Gastrocnemius medialis (tissue), 4 donors: ENCODE results near the gene ZNF655. TPM values are rescaled to one million over a fixed set of nuclear protein-coding genes. Genes with fewer than 3 reads are reported as not detected.
A peak's percentile ranks its signal among the peaks of the same experiment; 100 is the strongest.

Source experiments
- ATAC-seq, 2 donors: fragments of 150-250 bp; one replicate each; pipeline ENCODE4 v1.9.1; 2016
- DNase-seq, 2 donors: peaks; one replicate each; pipeline ENCODE4 v3.0.0-alpha.2; 2019
- H3K27ac ChIP-seq, 4 donors: fragments of 200-600 bp; sonication (generic); 1 replicate in 1 of 4; 2 replicates in 3 of 4; pipeline ENCODE4 v1.5.1; 2016 to 2018; ENCODE audit warnings: mild to moderate bottlenecking in 2 of 4, moderate library complexity in 1 of 4
- H3K27me3 ChIP-seq, 3 donors: fragments of 200-600 bp; sonication (generic) in 2 of 3; 1 replicate in 1 of 3; 2 replicates in 2 of 3; pipeline versions ENCODE4 v1.5.1 to v1.6.0; 2016 to 2019; ENCODE audit warnings: mild to moderate bottlenecking in 1 of 3, moderate library complexity in 1 of 3
- H3K36me3 ChIP-seq, 2 donors: fragments of 200-600 bp; sonication (generic) in 1 of 2; one replicate each; pipeline ENCODE4 v1.5.1; 2017 to 2018
- H3K4me1 ChIP-seq, 2 donors: fragments of 200-600 bp; sonication (generic) in 1 of 2; one replicate each; pipeline ENCODE4 v1.5.1; 2016 to 2017; ENCODE audit warnings: mild to moderate bottlenecking in 2 of 2
- H3K4me3 ChIP-seq, 4 donors: fragments of 200-600 bp; sonication (generic) in 3 of 4; 1 replicate in 1 of 4; 2 replicates in 3 of 4; pipeline ENCODE4 v1.5.1; 2016 to 2019; ENCODE audit warnings: mild to moderate bottlenecking in 2 of 4
- H3K9me3 ChIP-seq, 3 donors: fragments of 200-600 bp; sonication (generic) in 2 of 3; 1 replicate in 1 of 3; 2 replicates in 2 of 3; pipeline ENCODE4 v1.5.1; 2016 to 2019
- POLR2A ChIP-seq, 2 donors: fragments of 450-650 bp; IDR thresholded peaks; one replicate each; pipeline ENCODE4 v1.6.1; 2017; ENCODE audit warnings: antibody characterized with exemption in 2 of 2, mild to moderate bottlenecking in 2 of 2, moderate library complexity in 2 of 2
- in situ Hi-C, 4 donors: fragments of 200-750 bp; cut with MboI; loops; one replicate each; pipeline versions ENCODE4 v1.15.0 to v1.8.0; 2017; ENCODE audit warnings: low sequenced_read_pairs in 4 of 4
- intact Hi-C: fragments of 100-400 bp; cut with DNase I; formaldehyde crosslinking; loops from one replicate; pipeline ENCODE4 v1.15.1; 2023; ENCODE audit warnings: low total_unique reads
- total RNA-seq, 4 donors: library from RNA; depleted of rRNA; stranded (reverse); fragments of >200 nt; gene quantifications; one replicate each; pipeline versions ENCODE4 v1.1.0 to v1.2.3, GENCODE V29; 2016
- TF ChIP-seq, protein P1 (sequence below), 5 experiments: fragments of 450-650 bp in 3 of 5; fragments of 200-600 bp in 2 of 5; sonication (generic) in 2 of 5; IDR thresholded peaks in 4 of 5; conservative IDR thresholded peaks in 1 of 5; 1 replicate in 4 of 5; 2 replicates in 1 of 5; pipeline ENCODE4 v1.5.1; 2016 to 2019; ENCODE audit warnings: antibody characterized with exemption in 5 of 5, mild to moderate bottlenecking in 3 of 5, moderate library complexity in 3 of 5

Gene ZNF655
- total RNA-seq, 4 donors from 2014 or later: 41.5 to 85.1 (median 56.5) TPM

DNA sequence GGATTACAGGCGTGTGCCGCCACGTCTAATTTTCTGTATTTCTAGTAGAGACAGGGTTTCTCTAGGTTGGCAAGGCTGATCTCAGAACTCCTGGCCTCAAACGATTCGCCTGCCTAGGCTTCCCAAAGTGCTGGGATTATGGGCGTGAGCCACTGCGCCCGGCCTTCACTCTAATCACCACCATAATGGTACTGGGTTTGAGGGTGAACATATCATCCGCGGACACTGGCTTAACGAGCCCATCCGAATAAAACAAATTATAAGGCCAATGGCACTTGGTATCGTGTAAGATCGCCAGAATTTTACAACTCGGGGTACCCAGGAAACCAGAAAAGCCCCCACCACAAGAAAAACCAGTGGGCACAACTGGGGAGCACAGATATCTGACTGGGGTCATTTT is 7.1 kb upstream of the ZNF655 start:
- Histone ChIP-seq H3K9me3 (no peaks in the 10 kb centered on the region), H3K36me3 (peaks cover 0 to 29% of the 10 kb centered on the region in 2 donors), H3K27ac (peak overlapping the region; percentile 83 to 94 (median 92)), H3K4me3 (peak overlapping the region; percentile 92 to 99 (median 96)), H3K4me1 (peaks cover 14% of the 10 kb centered on the region in 2 donors), H3K27me3 (no peaks in the 10 kb centered on the region)
- ATAC-seq: peak; percentile 23 to 25
- in situ Hi-C loops (loop anchor here in 2 of 4 donors (5.0 to 10.0 kb wide), 2 partner anchors 47 to 49 kb away; partner anchors contain the start of genes ZKSCAN5 (in 2 of the 2) and ZNF394 (in 2 of the 2)), intact Hi-C loops (loop anchor here (10.0 kb wide), 2 partner anchors 873 to 1323 kb away; partner anchors contain the start of genes MEPCE, SRRT and ZCWPW1)
- DNase-seq: no peak
- TF ChIP-seq POLR2A (IDR thresholded peaks at IDR 0.05): no peak
- TF ChIP-seq, protein P1, sequence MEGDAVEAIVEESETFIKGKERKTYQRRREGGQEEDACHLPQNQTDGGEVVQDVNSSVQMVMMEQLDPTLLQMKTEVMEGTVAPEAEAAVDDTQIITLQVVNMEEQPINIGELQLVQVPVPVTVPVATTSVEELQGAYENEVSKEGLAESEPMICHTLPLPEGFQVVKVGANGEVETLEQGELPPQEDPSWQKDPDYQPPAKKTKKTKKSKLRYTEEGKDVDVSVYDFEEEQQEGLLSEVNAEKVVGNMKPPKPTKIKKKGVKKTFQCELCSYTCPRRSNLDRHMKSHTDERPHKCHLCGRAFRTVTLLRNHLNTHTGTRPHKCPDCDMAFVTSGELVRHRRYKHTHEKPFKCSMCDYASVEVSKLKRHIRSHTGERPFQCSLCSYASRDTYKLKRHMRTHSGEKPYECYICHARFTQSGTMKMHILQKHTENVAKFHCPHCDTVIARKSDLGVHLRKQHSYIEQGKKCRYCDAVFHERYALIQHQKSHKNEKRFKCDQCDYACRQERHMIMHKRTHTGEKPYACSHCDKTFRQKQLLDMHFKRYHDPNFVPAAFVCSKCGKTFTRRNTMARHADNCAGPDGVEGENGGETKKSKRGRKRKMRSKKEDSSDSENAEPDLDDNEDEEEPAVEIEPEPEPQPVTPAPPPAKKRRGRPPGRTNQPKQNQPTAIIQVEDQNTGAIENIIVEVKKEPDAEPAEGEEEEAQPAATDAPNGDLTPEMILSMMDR (IDR thresholded peaks at IDR 0.05 in 4 of 5, conservative IDR thresholded peaks at IDR 0.05 in 1 of 5): no peak

DNA sequence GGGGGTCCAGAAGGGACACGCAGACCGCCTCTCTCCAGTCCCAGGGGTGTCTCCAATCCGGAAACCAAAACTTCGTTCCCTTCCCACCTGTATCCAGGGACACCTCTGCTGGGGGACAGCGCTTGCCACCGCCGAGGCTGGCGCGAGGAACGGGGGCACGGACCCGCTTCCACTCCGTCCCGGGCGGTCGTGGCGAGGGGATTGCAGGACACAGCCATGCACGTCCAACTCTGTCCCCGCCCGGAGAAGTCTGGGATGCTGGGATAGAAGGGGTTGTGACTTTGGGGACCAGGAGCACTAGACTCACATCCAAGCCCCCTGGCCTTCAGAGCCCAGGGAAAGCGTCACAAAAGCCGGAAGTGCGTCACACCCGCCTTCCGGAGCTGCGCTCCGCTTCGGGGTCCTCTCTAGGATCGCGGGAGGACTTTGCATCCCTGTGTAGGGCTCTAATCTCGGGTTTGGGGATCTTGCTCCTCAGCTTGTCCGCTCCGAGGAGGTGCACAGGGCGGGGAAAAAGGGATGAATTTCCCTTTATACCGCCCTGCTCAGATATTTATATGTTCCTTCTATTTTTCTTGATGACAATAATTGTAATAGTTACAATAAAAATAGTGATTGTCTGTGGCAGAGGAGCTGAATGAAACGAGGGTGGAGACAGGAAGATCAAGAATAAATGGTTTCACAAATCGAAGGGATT is 6.5 kb upstream of the ZNF655 start, which contains the start of gene FAM200A:
TSS of gene FAM200A (minus strand) at position 348 of the 697 bp plus-strand sequence. CDS start 3,707 bp downstream, outside the sequence.
- peak; percentile 74 to 76 for DNase-seq
- in situ Hi-C loops (loop anchor here in 2 of 4 donors (5.0 to 10.0 kb wide), 2 partner anchors 47 to 50 kb away; partner anchors contain the start of genes ZKSCAN5 (in 2 of the 2) and ZNF394 (in 2 of the 2)), intact Hi-C loops (loop anchor here (10.0 kb wide), 2 partner anchors 873 to 1323 kb away; partner anchors contain the start of genes MEPCE, SRRT and ZCWPW1)
- H3K4me1 ChIP-seq: peaks cover 14 to 15% of the 10 kb centered on the region in 2 donors
- peak within 1 kb of the TSS; percentile 92 to 99 (median 96) for H3K4me3 ChIP-seq
- no peaks in the 10 kb centered on the region for H3K9me3 ChIP-seq
- ATAC-seq: peak; percentile 97 to 98
- H3K27ac ChIP-seq: peak within 1 kb of the TSS; percentile 83 to 94 (median 92)
- peaks cover 0 to 28% of the 10 kb centered on the region in 2 donors for H3K36me3 ChIP-seq
- no peaks in the 10 kb centered on the region for H3K27me3 ChIP-seq
- peak; percentile 65 to 81 for TF ChIP-seq POLR2A (IDR thresholded peaks at IDR 0.05)
- TF ChIP-seq, protein P1 (IDR thresholded peaks at IDR 0.05 in 4 of 5, conservative IDR thresholded peaks at IDR 0.05 in 1 of 5): no peak

DNA sequence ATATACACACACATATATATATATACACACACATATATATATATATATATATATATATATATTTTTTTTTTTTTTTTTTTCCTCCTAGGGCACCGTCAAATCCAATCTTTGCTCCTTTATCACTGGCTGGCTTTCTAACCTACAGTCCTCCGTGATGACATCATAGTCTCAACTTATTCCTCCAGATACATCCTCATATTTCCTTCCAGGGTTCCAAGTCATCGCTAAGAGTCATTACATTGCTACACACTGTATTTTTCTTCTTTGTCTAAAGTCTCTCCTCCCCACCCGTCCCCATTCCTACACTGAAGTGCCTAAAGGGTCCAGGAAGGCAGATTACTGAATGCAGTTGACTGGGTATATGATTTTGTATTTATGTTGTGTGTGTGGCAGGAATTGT is 5.4 kb upstream of the ZNF655 start:
- DNase-seq (no peak), ATAC-seq (no peak)
- in situ Hi-C loops: loop anchor here in 2 of 4 donors (5.0 to 10.0 kb wide), 2 partner anchors 48 to 51 kb away; partner anchors contain the start of genes ZKSCAN5 (in 2 of the 2) and ZNF394 (in 2 of the 2)
- Histone ChIP-seq H3K4me1 (peaks cover 20 to 23% of the 10 kb centered on the region in 2 donors), H3K4me3 (no peak overlapping the region), H3K27ac (no peak overlapping the region), H3K36me3 (peaks cover 0 to 17% of the 10 kb centered on the region in 2 donors), H3K9me3 (no peaks in the 10 kb centered on the region), H3K27me3 (no peaks in the 10 kb centered on the region)
- intact Hi-C loops: loop anchor here (10.0 kb wide), 2 partner anchors 872 to 1322 kb away; partner anchors contain the start of genes MEPCE, SRRT and ZCWPW1
- TF ChIP-seq, protein P1 (IDR thresholded peaks at IDR 0.05 in 4 of 5, conservative IDR thresholded peaks at IDR 0.05 in 1 of 5): no peak
- no peak for TF ChIP-seq POLR2A (IDR thresholded peaks at IDR 0.05)

DNA sequence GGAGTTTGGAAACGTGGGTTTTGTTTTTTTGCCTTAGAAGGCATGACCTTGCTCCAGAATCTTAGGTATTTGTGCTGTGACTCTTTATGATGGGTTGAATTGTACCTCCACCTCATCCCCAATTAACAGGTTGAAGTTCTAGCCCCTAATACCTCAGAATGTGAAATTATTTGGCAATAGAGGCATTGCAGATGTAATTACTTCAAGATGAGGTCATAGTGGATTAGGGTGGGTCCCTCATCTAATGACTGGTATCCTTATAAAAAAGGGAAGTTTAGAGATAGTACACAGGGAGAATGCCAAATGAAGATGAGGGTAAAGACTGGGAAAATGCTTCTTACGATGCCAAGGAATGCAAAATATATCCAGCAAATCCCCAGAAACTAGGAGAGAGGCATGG is 3.5 kb upstream of the ZNF655 start:
- Histone ChIP-seq H3K27ac (no peak overlapping the region), H3K4me3 (no peak overlapping the region), H3K9me3 (no peaks in the 10 kb centered on the region), H3K4me1 (peaks cover 26 to 30% of the 10 kb centered on the region in 2 donors), H3K36me3 (peaks cover 0 to 11% of the 10 kb centered on the region in 2 donors), H3K27me3 (no peaks in the 10 kb centered on the region)
- in situ Hi-C loops (loop anchor here in 2 of 4 donors (5.0 to 10.0 kb wide), 2 partner anchors 50 to 53 kb away; partner anchors contain the start of genes ZKSCAN5 (in 2 of the 2) and ZNF394 (in 2 of the 2)), intact Hi-C loops (loop anchor here (10.0 kb wide), 2 partner anchors 870 to 1320 kb away; partner anchors contain the start of genes MEPCE, SRRT and ZCWPW1)
- ATAC-seq (no peak), DNase-seq (no peak)
- TF ChIP-seq POLR2A (IDR thresholded peaks at IDR 0.05): no peak
- TF ChIP-seq, protein P1 (IDR thresholded peaks at IDR 0.05 in 4 of 5, conservative IDR thresholded peaks at IDR 0.05 in 1 of 5): no peak
